SU-DHL-6 (cell line): Measurements from ENCODE around the gene EXOC8.

Experiments
- EZH2phosphoT487 ChIP-seq: fragments of 200-600 bp; sonication (generic), shearing (Covaris generic); conservative IDR thresholded peaks from 2 replicates; pipeline ENCODE4 v1.6.1; 2018; ENCODE audit warnings: mild to moderate bottlenecking, antibody characterized with exemption, low read length, moderate library complexity, mixed read lengths
- TF ChIP-seq, protein P1 (sequence below): fragments of 200-600 bp; sonication (generic); IDR thresholded peaks from one replicate; pipeline ENCODE4 v1.5.1; 2017; ENCODE audit warnings: antibody characterized with exemption, mild to moderate bottlenecking, low read length, moderate library complexity; ENCODE audit not compliant: insufficient read depth, poor library complexity, severe bottlenecking

DNA sequence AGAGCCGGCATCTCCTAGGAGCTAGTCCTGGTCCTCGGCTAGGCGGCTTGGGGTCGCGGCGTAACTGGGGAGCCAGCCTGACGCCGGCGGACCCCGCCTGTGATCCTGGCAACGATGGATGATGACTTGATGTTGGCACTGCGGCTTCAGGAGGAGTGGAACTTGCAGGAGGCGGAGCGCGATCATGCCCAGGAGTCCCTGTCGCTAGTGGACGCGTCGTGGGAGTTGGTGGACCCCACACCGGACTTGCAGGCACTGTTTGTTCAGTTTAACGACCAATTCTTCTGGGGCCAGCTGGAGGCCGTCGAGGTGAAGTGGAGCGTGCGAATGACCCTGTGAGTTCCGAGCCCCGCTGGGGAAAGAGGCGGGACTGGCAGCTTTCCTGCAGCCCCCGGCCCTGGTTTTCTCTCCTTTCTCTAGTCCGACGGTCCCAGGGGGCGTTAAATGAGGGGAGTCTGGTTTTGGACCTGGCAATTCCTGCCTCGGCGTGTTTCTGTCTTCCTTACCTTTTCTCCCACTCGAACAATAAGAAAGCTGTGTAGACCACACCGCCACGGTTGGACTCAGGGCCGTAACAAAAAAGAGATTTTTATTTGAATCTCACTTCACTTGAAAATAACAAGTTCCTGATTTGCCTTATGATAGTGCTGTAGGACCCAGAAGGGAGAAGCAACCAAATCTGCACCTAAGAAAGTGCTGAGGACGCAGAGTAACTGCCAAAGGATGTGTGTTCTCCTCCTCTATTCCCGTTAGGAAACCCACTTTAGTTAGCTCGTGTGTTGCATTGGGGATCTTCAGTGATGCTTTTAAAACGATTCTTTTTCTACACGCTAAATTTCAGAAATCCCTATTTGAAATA is 847 bp upstream of the EXOC8 start, which contains the start of gene SPRTN:
- TF ChIP-seq, protein P1, sequence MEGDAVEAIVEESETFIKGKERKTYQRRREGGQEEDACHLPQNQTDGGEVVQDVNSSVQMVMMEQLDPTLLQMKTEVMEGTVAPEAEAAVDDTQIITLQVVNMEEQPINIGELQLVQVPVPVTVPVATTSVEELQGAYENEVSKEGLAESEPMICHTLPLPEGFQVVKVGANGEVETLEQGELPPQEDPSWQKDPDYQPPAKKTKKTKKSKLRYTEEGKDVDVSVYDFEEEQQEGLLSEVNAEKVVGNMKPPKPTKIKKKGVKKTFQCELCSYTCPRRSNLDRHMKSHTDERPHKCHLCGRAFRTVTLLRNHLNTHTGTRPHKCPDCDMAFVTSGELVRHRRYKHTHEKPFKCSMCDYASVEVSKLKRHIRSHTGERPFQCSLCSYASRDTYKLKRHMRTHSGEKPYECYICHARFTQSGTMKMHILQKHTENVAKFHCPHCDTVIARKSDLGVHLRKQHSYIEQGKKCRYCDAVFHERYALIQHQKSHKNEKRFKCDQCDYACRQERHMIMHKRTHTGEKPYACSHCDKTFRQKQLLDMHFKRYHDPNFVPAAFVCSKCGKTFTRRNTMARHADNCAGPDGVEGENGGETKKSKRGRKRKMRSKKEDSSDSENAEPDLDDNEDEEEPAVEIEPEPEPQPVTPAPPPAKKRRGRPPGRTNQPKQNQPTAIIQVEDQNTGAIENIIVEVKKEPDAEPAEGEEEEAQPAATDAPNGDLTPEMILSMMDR, result no peak
- TF ChIP-seq EZH2phosphoT487, result no peak
